ENCODE data around the gene SH2D3A. TPM values are rescaled to one million over a fixed set of nuclear protein-coding genes. Genes with fewer than 3 reads are reported as not detected.
A peak's percentile ranks its signal among the peaks of the same experiment; 100 is the strongest.

The SH2D3A gene
- polyA plus RNA-seq, 3 donors: 0.11 TPM; not detected in 2

DNA sequence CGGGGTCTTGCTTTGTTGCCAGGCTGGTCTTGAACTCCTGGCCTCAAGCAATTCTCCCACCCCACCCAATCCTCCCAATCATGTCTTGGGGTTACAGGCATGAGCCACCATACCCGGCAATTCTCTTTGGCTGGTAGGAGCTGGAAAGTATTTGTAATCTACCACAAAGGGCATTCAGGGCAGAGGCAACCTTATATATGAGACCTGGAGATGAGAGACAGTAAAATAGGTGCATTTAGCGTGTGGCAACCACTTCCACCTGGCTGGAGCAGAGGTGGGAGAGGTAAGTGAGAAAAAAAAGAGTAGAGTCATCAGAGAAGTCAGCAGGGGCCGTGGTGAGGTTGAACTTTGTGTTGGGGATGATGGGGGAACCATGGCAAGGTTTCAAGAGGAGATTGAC lies 42.0 kb upstream of the SH2D3A start:
- Mint-ChIP-seq H3K9me3 (peaks cover 0 to 8% (median 2%) of the 10 kb centered on the region in 7 donors), H3K27ac (peak overlapping the region in 3 of 7 donors; percentile 16 to 84 (median 40)), H3K27me3 (ENCODE audit: low read depth in 3 of 3) (no peaks in the 10 kb centered on the region), H3K36me3 (peaks cover 27 to 51% of the 10 kb centered on the region in 2 donors), H3K4me1 (peaks cover 31% of the 10 kb centered on the region), H3K4me3 (no peak overlapping the region)
- peaks cover 100% of the 10 kb centered on the region for H4K20me1 ChIP-seq (ENCODE audit: insufficient read depth, low read length)
- no peak overlapping the region for H2AFZ ChIP-seq (ENCODE audit: insufficient read depth, low read depth, low read length, poor library complexity, severe bottlenecking)
- H3K9ac ChIP-seq (ENCODE audit: insufficient read depth, low read length, poor library complexity, severe bottlenecking): no peak overlapping the region
- no peak for DNase-seq
- H3K27ac ChIP-seq (ENCODE audit: low read depth in 1 of 2, low read length in 2 of 2): no peak overlapping the region
- WGBS (ENCODE audit: insufficient coverage): 96% methylated on average over 3 of the region's 4 CpGs
- no peak overlapping the region for H3K4me2 ChIP-seq (replicated peaks; ENCODE audit: extremely low read depth, low read length, poor library complexity, severe bottlenecking)
- intact Hi-C loops (cut with micrococcal nuclease): loop anchor here in 1 of 2 donors (5.0 kb wide), 1 partner anchor 42 kb away; the partner anchor contains the start of gene SH2D3A
- H3K79me2 ChIP-seq (ENCODE audit: insufficient read depth, low read length): peaks cover 100% of the 10 kb centered on the region
- no peak overlapping the region for H3K4me3 ChIP-seq (replicated peaks in 1 of 3; ENCODE audit: low read depth in 2 of 3, low read length in 3 of 3)
- H3K27me3 ChIP-seq (ENCODE audit: control insufficient read depth in 2 of 2, insufficient read depth in 2 of 2, low read length in 2 of 2): no peaks in the 10 kb centered on the region
- H3K4me1 ChIP-seq (ENCODE audit: control insufficient read depth in 1 of 2, insufficient read depth in 2 of 2, low read length in 2 of 2): peaks cover 13 to 14% of the 10 kb centered on the region in 2 donors
- H3K36me3 ChIP-seq (replicated peaks in 1 of 2; ENCODE audit: control insufficient read depth in 1 of 2, insufficient read depth in 2 of 2, low read length in 2 of 2): peaks cover 4 to 35% of the 10 kb centered on the region in 2 donors
- TF ChIP-seq CTCF (IDR thresholded peaks at IDR 0.05): no peak
- no peaks in the 10 kb centered on the region for H3K9me3 ChIP-seq (replicated peaks in 1 of 2; ENCODE audit: control insufficient read depth in 1 of 2, insufficient read depth in 1 of 2, low read length in 2 of 2)

- Mint-ChIP-seq H3K27me3 (ENCODE audit: low read depth in 3 of 3) (no peaks in the 10 kb centered on the region), H3K36me3 (peaks cover 30 to 51% of the 10 kb centered on the region in 2 donors), H3K9me3 (peaks cover 0 to 8% (median 2%) of the 10 kb centered on the region in 7 donors), H3K4me3 (no peak overlapping the region), H3K4me1 (peaks cover 29% of the 10 kb centered on the region), H3K27ac (no peak overlapping the region)
- H3K9me3 ChIP-seq (replicated peaks in 1 of 2; ENCODE audit: control insufficient read depth in 1 of 2, insufficient read depth in 1 of 2, low read length in 2 of 2): no peaks in the 10 kb centered on the region
- H2AFZ ChIP-seq (ENCODE audit: insufficient read depth, low read depth, low read length, poor library complexity, severe bottlenecking): no peak overlapping the region
- H4K20me1 ChIP-seq (ENCODE audit: insufficient read depth, low read length): peaks cover 100% of the 10 kb centered on the region
- no peak overlapping the region for H3K9ac ChIP-seq (ENCODE audit: insufficient read depth, low read length, poor library complexity, severe bottlenecking)
- no peak for TF ChIP-seq CTCF (IDR thresholded peaks at IDR 0.05)
- no peak overlapping the region for H3K4me2 ChIP-seq (replicated peaks; ENCODE audit: extremely low read depth, low read length, poor library complexity, severe bottlenecking)
- H3K27me3 ChIP-seq (ENCODE audit: control insufficient read depth in 2 of 2, insufficient read depth in 2 of 2, low read length in 2 of 2): no peaks in the 10 kb centered on the region
- peaks cover 4 to 35% of the 10 kb centered on the region in 2 donors for H3K36me3 ChIP-seq (replicated peaks in 1 of 2; ENCODE audit: control insufficient read depth in 1 of 2, insufficient read depth in 2 of 2, low read length in 2 of 2)
- intact Hi-C loops (cut with micrococcal nuclease): loop anchor here in 1 of 2 donors (5.0 kb wide), 1 partner anchor 41 kb away; the partner anchor contains the start of gene SH2D3A
- H3K4me3 ChIP-seq (replicated peaks in 1 of 3; ENCODE audit: low read depth in 2 of 3, low read length in 3 of 3): no peak overlapping the region
- WGBS (ENCODE audit: insufficient coverage): 100% methylated on average over 1 of the region's 1 CpG
- peaks cover 100% of the 10 kb centered on the region for H3K79me2 ChIP-seq (ENCODE audit: insufficient read depth, low read length)
- no peak for DNase-seq
- H3K4me1 ChIP-seq (ENCODE audit: control insufficient read depth in 1 of 2, insufficient read depth in 2 of 2, low read length in 2 of 2): peaks cover 12 to 14% of the 10 kb centered on the region in 2 donors
- no peak overlapping the region for H3K27ac ChIP-seq (ENCODE audit: low read depth in 1 of 2, low read length in 2 of 2)
Measured at GRCh38 chr19:6808494-6808893, 41.3 kb upstream of the SH2D3A start.

All from CD14-positive monocyte (primary cell).